Measurements from ENCODE around the gene CST8.

Gene CST8

DNA sequence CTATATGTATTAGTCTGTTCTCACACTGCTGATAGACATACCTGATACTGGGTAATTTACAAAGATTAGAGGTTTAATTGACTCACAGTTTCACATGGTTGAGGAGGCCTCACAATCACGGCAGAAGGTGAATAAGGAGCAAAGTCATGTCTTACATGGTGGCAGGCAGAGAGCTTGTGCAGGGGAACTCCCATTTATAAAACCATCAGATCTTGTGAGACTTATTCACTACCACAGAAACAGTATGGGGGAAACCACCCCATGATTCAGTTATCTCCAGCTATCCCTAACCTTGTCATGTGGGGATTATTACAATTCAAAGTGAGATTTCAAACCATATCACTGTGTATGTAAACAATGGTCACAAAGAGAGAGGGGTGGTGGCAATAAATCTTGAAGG, 6.6 kb downstream of the CST8 start:
- no peak for ATAC-seq
- no peak for TF ChIP-seq OSR1 (CRISPR knock-in tag; IDR thresholded peaks at IDR 0.05)
- TF ChIP-seq ESRRG (CRISPR knock-in tag; IDR thresholded peaks at IDR 0.05), result no peak
- no peak for TF ChIP-seq BACH2 (CRISPR knock-in tag; IDR thresholded peaks at IDR 0.05; ENCODE audit: borderline replicate concordance)

DNA sequence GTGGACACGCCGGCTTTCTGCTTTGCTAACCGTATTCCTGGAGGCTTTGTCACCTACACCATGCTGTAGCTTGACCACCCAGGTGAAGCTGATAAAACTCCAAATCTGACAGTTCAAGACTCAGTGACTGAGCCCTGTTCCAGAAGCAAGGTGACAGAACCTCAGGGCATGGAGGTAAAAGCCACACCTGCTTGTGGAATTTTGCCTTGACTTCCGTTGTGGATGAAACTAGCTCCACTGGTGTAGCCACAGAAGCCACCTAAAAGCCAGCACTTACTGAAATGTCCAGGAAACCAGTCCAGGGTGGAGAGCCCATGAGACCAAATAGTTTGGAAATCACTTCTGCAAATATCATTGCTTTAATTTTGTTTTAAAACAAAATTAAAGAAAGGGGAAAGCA, 11.0 kb downstream of the CST8 start:
- TF ChIP-seq PPARA (CRISPR knock-in tag; IDR thresholded peaks at IDR 0.05; ENCODE audit: borderline replicate concordance) (no peak), ZFP30 (CRISPR knock-in tag; IDR thresholded peaks at IDR 0.05) (no peak), ESRRG (CRISPR knock-in tag; IDR thresholded peaks at IDR 0.05) (no peak), ZC3H10 (CRISPR knock-in tag; IDR thresholded peaks at IDR 0.05) (no peak), GLIS3 (CRISPR knock-in tag; IDR thresholded peaks at IDR 0.05) (no peak), ISL1 (CRISPR knock-in tag; IDR thresholded peaks at IDR 0.05) (no peak), TCF4 (CRISPR knock-in tag; IDR thresholded peaks at IDR 0.05; ENCODE audit: borderline replicate concordance) (no peak)
- TF ChIP-seq, protein P1, sequence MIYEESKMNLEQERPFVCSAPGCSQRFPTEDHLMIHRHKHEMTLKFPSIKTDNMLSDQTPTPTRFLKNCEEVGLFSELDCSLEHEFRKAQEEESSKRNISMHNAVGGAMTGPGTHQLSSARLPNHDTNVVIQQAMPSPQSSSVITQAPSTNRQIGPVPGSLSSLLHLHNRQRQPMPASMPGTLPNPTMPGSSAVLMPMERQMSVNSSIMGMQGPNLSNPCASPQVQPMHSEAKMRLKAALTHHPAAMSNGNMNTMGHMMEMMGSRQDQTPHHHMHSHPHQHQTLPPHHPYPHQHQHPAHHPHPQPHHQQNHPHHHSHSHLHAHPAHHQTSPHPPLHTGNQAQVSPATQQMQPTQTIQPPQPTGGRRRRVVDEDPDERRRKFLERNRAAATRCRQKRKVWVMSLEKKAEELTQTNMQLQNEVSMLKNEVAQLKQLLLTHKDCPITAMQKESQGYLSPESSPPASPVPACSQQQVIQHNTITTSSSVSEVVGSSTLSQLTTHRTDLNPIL (CRISPR knock-in tag; IDR thresholded peaks at IDR 0.05; ENCODE audit: low read depth), result no peak
- TF ChIP-seq, protein P2, sequence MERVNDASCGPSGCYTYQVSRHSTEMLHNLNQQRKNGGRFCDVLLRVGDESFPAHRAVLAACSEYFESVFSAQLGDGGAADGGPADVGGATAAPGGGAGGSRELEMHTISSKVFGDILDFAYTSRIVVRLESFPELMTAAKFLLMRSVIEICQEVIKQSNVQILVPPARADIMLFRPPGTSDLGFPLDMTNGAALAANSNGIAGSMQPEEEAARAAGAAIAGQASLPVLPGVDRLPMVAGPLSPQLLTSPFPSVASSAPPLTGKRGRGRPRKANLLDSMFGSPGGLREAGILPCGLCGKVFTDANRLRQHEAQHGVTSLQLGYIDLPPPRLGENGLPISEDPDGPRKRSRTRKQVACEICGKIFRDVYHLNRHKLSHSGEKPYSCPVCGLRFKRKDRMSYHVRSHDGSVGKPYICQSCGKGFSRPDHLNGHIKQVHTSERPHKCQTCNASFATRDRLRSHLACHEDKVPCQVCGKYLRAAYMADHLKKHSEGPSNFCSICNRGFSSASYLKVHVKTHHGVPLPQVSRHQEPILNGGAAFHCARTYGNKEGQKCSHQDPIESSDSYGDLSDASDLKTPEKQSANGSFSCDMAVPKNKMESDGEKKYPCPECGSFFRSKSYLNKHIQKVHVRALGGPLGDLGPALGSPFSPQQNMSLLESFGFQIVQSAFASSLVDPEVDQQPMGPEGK (CRISPR knock-in tag; IDR thresholded peaks at IDR 0.05; ENCODE audit: borderline replicate concordance), result no peak
- TF ChIP-seq, protein P3, sequence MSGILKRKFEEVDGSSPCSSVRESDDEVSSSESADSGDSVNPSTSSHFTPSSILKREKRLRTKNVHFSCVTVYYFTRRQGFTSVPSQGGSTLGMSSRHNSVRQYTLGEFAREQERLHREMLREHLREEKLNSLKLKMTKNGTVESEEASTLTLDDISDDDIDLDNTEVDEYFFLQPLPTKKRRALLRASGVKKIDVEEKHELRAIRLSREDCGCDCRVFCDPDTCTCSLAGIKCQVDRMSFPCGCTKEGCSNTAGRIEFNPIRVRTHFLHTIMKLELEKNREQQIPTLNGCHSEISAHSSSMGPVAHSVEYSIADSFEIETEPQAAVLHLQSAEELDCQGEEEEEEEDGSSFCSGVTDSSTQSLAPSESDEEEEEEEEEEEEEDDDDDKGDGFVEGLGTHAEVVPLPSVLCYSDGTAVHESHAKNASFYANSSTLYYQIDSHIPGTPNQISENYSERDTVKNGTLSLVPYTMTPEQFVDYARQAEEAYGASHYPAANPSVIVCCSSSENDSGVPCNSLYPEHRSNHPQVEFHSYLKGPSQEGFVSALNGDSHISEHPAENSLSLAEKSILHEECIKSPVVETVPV (CRISPR knock-in tag; IDR thresholded peaks at IDR 0.05), result no peak
- no peak for ATAC-seq

DNA sequence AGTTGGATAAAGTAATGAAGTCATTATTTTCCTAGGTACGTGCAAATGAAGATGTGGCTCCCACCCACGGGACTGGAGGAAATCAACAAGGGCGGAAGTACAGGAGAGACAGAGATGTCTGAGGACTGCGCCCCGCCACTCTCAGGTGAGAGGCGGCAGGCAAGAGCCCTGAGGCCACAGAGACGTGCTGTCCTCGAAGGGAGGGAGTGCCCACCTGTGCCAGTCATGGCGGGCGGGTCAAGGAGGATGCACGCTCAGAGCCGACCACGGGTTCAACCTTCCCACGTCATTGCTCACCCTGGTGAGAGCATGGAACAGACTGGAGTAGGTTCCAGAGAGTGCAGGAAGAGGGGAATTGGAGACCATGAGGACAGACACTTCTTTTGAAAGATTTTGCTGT, 12.7 kb downstream of the CST8 start:
- TF ChIP-seq ARNTL (CRISPR knock-in tag; IDR thresholded peaks at IDR 0.05; ENCODE audit: borderline replicate concordance, low read depth) (no peak), ZC3H10 (CRISPR knock-in tag; IDR thresholded peaks at IDR 0.05) (no peak), ZNF70 (CRISPR knock-in tag; IDR thresholded peaks at IDR 0.05) (no peak), BACH2 (CRISPR knock-in tag; IDR thresholded peaks at IDR 0.05; ENCODE audit: borderline replicate concordance) (no peak), ESRRG (CRISPR knock-in tag; IDR thresholded peaks at IDR 0.05) (no peak), ZFP30 (CRISPR knock-in tag; IDR thresholded peaks at IDR 0.05) (no peak), SNAI2 (CRISPR knock-in tag; IDR thresholded peaks at IDR 0.05) (no peak), TCF4 (CRISPR knock-in tag; IDR thresholded peaks at IDR 0.05; ENCODE audit: borderline replicate concordance) (no peak), GLIS3 (CRISPR knock-in tag; IDR thresholded peaks at IDR 0.05) (no peak), TOX (CRISPR knock-in tag; IDR thresholded peaks at IDR 0.05; ENCODE audit: borderline replicate concordance) (no peak), ZNF8 (CRISPR knock-in tag; IDR thresholded peaks at IDR 0.05) (no peak), ISL1 (CRISPR knock-in tag; IDR thresholded peaks at IDR 0.05) (no peak), ZNF565 (CRISPR knock-in tag; conservative IDR thresholded peaks at IDR 0.05; ENCODE audit: low read depth) (no peak)
- TF ChIP-seq, protein P1 (CRISPR knock-in tag; IDR thresholded peaks at IDR 0.05; ENCODE audit: low read depth), result no peak
- TF ChIP-seq, protein P4, sequence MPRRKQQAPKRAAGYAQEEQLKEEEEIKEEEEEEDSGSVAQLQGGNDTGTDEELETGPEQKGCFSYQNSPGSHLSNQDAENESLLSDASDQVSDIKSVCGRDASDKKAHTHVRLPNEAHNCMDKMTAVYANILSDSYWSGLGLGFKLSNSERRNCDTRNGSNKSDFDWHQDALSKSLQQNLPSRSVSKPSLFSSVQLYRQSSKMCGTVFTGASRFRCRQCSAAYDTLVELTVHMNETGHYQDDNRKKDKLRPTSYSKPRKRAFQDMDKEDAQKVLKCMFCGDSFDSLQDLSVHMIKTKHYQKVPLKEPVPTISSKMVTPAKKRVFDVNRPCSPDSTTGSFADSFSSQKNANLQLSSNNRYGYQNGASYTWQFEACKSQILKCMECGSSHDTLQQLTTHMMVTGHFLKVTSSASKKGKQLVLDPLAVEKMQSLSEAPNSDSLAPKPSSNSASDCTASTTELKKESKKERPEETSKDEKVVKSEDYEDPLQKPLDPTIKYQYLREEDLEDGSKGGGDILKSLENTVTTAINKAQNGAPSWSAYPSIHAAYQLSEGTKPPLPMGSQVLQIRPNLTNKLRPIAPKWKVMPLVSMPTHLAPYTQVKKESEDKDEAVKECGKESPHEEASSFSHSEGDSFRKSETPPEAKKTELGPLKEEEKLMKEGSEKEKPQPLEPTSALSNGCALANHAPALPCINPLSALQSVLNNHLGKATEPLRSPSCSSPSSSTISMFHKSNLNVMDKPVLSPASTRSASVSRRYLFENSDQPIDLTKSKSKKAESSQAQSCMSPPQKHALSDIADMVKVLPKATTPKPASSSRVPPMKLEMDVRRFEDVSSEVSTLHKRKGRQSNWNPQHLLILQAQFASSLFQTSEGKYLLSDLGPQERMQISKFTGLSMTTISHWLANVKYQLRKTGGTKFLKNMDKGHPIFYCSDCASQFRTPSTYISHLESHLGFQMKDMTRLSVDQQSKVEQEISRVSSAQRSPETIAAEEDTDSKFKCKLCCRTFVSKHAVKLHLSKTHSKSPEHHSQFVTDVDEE (CRISPR knock-in tag; IDR thresholded peaks at IDR 0.05), result no peak
- TF ChIP-seq, protein P2 (CRISPR knock-in tag; IDR thresholded peaks at IDR 0.05; ENCODE audit: borderline replicate concordance), result no peak
- TF ChIP-seq, protein P5, sequence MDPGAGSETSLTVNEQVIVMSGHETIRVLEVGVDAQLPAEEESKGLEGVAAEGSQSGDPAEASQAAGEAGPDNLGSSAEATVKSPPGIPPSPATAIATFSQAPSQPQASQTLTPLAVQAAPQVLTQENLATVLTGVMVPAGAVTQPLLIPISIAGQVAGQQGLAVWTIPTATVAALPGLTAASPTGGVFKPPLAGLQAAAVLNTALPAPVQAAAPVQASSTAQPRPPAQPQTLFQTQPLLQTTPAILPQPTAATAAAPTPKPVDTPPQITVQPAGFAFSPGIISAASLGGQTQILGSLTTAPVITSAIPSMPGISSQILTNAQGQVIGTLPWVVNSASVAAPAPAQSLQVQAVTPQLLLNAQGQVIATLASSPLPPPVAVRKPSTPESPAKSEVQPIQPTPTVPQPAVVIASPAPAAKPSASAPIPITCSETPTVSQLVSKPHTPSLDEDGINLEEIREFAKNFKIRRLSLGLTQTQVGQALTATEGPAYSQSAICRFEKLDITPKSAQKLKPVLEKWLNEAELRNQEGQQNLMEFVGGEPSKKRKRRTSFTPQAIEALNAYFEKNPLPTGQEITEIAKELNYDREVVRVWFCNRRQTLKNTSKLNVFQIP (CRISPR knock-in tag; IDR thresholded peaks at IDR 0.05; ENCODE audit: borderline replicate concordance, low read depth), result no peak
- no peak for ATAC-seq

All from SK-N-SH treated with all-trans-retinoic acid at 6 μM for 48 hours (cell line).